HEK293 (cell line): Measurements from ENCODE around the gene LIMK1.

ENCODE experiments used
- CTCF ChIA-PET: fragments of 350-600 bp; formaldehyde crosslinking; extraction: SDS; loops from one replicate; lab custom pipeline; 2021; ENCODE audit warnings: antibody characterized with exemption; lab: Yijun Ruan, JAX
- POLR2A ChIA-PET: fragments of 300-600 bp; formaldehyde crosslinking; extraction: SDS; loops from one replicate; lab custom pipeline; 2020; ENCODE audit warnings: antibody characterized with exemption, inconsistent platforms; lab: Yijun Ruan, JAX
- H3K27ac ChIP-seq: fragments of 200-500 bp; sonication (Bioruptor generic); 2 replicates; pipeline ENCODE4 v1.5.1; 2014; ENCODE audit warnings: low read depth, low read length, control low read depth, inconsistent platforms; ENCODE audit errors: extremely low read depth
- H3K36me3 ChIP-seq, 2 experiments: fragments of 200-500 bp in 1 of 2; sonication (Bioruptor generic) in 1 of 2; 1 replicate in 1 of 2; 2 replicates in 1 of 2; pipeline ENCODE4 v1.5.1; 2014 to 2017; ENCODE audit warnings: inconsistent platforms in 2 of 2, low read length in 2 of 2; ENCODE audit not compliant: control insufficient read depth in 2 of 2, insufficient read depth in 1 of 2
- H3K4me1 ChIP-seq: fragments of 200-500 bp; sonication (Bioruptor generic); 2 replicates; pipeline ENCODE4 v1.5.1; 2014; ENCODE audit warnings: mild to moderate bottlenecking, low read length, inconsistent platforms; ENCODE audit not compliant: control insufficient read depth, insufficient read depth
- H3K4me3 ChIP-seq: 2 replicates; pipeline ENCODE4 v1.5.1; 2011; ENCODE audit warnings: low read depth, mild to moderate bottlenecking, control low read depth, low read length, moderate library complexity
- H3K9me3 ChIP-seq: fragments of 200-500 bp; sonication (Bioruptor generic); 2 replicates; pipeline ENCODE4 v1.5.1; 2014; ENCODE audit warnings: low read depth, low read length, inconsistent platforms; ENCODE audit not compliant: control insufficient read depth, insufficient read depth
- BCL11A ChIP-seq: fragments of 450-650 bp; formaldehyde crosslinking; IDR thresholded peaks from 2 replicates; pipeline ENCODE4 v1.5.1; 2016; ENCODE audit warnings: low read depth, missing biosample characterization, missing genetic modification characterization
- EGR2 ChIP-seq: fragments of 450-650 bp; formaldehyde crosslinking; IDR thresholded peaks from 2 replicates; pipeline ENCODE4 v1.5.1; 2016; ENCODE audit warnings: low read depth, missing biosample characterization, missing genetic modification characterization
- GLI2 ChIP-seq: fragments of 450-650 bp; formaldehyde crosslinking; IDR thresholded peaks from 2 replicates; pipeline ENCODE4; 2017; ENCODE audit warnings: missing biosample characterization, missing genetic modification characterization, low read depth, borderline replicate concordance
- KLF1 ChIP-seq: fragments of 450-650 bp; formaldehyde crosslinking; IDR thresholded peaks from 2 replicates; pipeline ENCODE4 v1.5.1; 2016; ENCODE audit warnings: missing biosample characterization, missing genetic modification characterization
- OSR2 ChIP-seq: fragments of 450-650 bp; formaldehyde crosslinking; IDR thresholded peaks from 2 replicates; pipeline ENCODE4 v1.5.1; 2016; ENCODE audit warnings: missing biosample characterization, missing genetic modification characterization
- OVOL3 ChIP-seq: fragments of 450-650 bp; formaldehyde crosslinking; IDR thresholded peaks from 2 replicates; pipeline ENCODE4 v1.5.1; 2016; ENCODE audit warnings: missing biosample characterization, missing genetic modification characterization
- SETDB1 ChIP-seq: IDR thresholded peaks from one replicate; pipeline ENCODE4 v1.6.1; 2017; ENCODE audit warnings: mild to moderate bottlenecking, low read length, moderate library complexity, mixed read lengths; ENCODE audit not compliant: insufficient read length
- ZFHX2 ChIP-seq: fragments of 450-650 bp; formaldehyde crosslinking; conservative IDR thresholded peaks from 2 replicates; pipeline ENCODE4 v1.5.1; 2016; ENCODE audit warnings: missing biosample characterization, missing genetic modification characterization
- ZIC2 ChIP-seq: fragments of 450-650 bp; formaldehyde crosslinking; IDR thresholded peaks from 2 replicates; pipeline ENCODE4 v1.5.1; 2016; ENCODE audit warnings: missing biosample characterization, missing genetic modification characterization
- ZNF404 ChIP-seq: fragments of 450-650 bp; formaldehyde crosslinking; IDR thresholded peaks from 2 replicates; pipeline ENCODE4 v1.5.1; 2017; ENCODE audit warnings: missing biosample characterization, missing genetic modification characterization
- ZNF426 ChIP-seq: fragments of 450-650 bp; formaldehyde crosslinking; IDR thresholded peaks from 2 replicates; pipeline ENCODE4 v1.5.1; 2017; ENCODE audit warnings: missing biosample characterization, missing genetic modification characterization, mild to moderate bottlenecking, inconsistent platforms, moderate library complexity
- ZNF514 ChIP-seq: fragments of 450-650 bp; formaldehyde crosslinking; IDR thresholded peaks from 2 replicates; pipeline ENCODE4 v1.5.1; 2016; ENCODE audit warnings: missing biosample characterization, missing genetic modification characterization
- ZNF521 ChIP-seq: fragments of 450-650 bp; formaldehyde crosslinking; IDR thresholded peaks from 2 replicates; pipeline ENCODE4 v1.5.1; 2017; ENCODE audit warnings: missing biosample characterization, mild to moderate bottlenecking, missing genetic modification characterization
- ZNF549 ChIP-seq: fragments of 450-650 bp; IDR thresholded peaks from 2 replicates; pipeline ENCODE4 v1.5.1; 2018; ENCODE audit warnings: missing biosample characterization, missing genetic modification characterization, mild to moderate bottlenecking, inconsistent platforms, moderate library complexity
- ZNF558 ChIP-seq: fragments of 450-650 bp; formaldehyde crosslinking; IDR thresholded peaks from 2 replicates; pipeline ENCODE4 v1.5.1; 2016; ENCODE audit warnings: missing biosample characterization, missing genetic modification characterization
- ZNF624 ChIP-seq: fragments of 450-650 bp; formaldehyde crosslinking; IDR thresholded peaks from 2 replicates; pipeline ENCODE4 v1.5.1; 2017; ENCODE audit warnings: missing biosample characterization, missing genetic modification characterization
- ZNF629 ChIP-seq: fragments of 450-650 bp; formaldehyde crosslinking; IDR thresholded peaks from 2 replicates; pipeline ENCODE4 v1.5.1; 2017; ENCODE audit warnings: missing biosample characterization, missing genetic modification characterization
- ZNF660 ChIP-seq: fragments of 450-650 bp; IDR thresholded peaks from 2 replicates; pipeline ENCODE4 v1.5.1; 2018; ENCODE audit warnings: missing biosample characterization, mild to moderate bottlenecking, missing genetic modification characterization
- ZNF664 ChIP-seq: fragments of 450-650 bp; formaldehyde crosslinking; IDR thresholded peaks from 2 replicates; pipeline ENCODE4 v1.5.1; 2016; ENCODE audit warnings: missing biosample characterization, missing genetic modification characterization
- ZNF701 ChIP-seq: fragments of 450-650 bp; formaldehyde crosslinking; IDR thresholded peaks from 2 replicates; pipeline ENCODE4 v1.5.1; 2016; ENCODE audit warnings: missing biosample characterization, missing genetic modification characterization
- ZNF777 ChIP-seq: fragments of 450-650 bp; formaldehyde crosslinking; IDR thresholded peaks from 2 replicates; pipeline ENCODE4 v1.5.1; 2017; ENCODE audit warnings: missing biosample characterization, missing genetic modification characterization, borderline replicate concordance
- ZNF785 ChIP-seq: fragments of 450-650 bp; formaldehyde crosslinking; IDR thresholded peaks from 2 replicates; pipeline ENCODE4 v1.5.1; 2016; ENCODE audit warnings: missing biosample characterization, missing genetic modification characterization
- ZNF791 ChIP-seq: fragments of 450-650 bp; formaldehyde crosslinking; IDR thresholded peaks from 2 replicates; pipeline ENCODE4 v1.5.1; 2016; ENCODE audit warnings: missing biosample characterization, missing genetic modification characterization
- ZNF843 ChIP-seq: fragments of 450-650 bp; formaldehyde crosslinking; IDR thresholded peaks from 2 replicates; pipeline ENCODE4 v1.5.1; 2016; ENCODE audit warnings: missing biosample characterization, missing genetic modification characterization
- ZSCAN16 ChIP-seq: fragments of 450-650 bp; formaldehyde crosslinking; IDR thresholded peaks from 2 replicates; pipeline ENCODE4 v1.5.1; 2016; ENCODE audit warnings: missing biosample characterization, missing genetic modification characterization
- ZSCAN30 ChIP-seq: fragments of 450-650 bp; IDR thresholded peaks from 2 replicates; pipeline ENCODE4 v1.5.1; 2018; ENCODE audit warnings: missing biosample characterization, mild to moderate bottlenecking, missing genetic modification characterization, moderate library complexity
- TF ChIP-seq, protein P1 (sequence below): fragments of 450-650 bp; formaldehyde crosslinking; conservative IDR thresholded peaks from 2 replicates; pipeline ENCODE4 v1.5.1; 2016; ENCODE audit warnings: low read depth, missing biosample characterization, missing genetic modification characterization
- TF ChIP-seq, protein P2 (sequence below): fragments of 450-650 bp; formaldehyde crosslinking; IDR thresholded peaks from 2 replicates; pipeline ENCODE4 v1.5.1; 2017; ENCODE audit warnings: missing biosample characterization, missing genetic modification characterization
- TF ChIP-seq, protein P3 (sequence below): sonication (generic); formaldehyde crosslinking; IDR thresholded peaks from 2 replicates; pipeline ENCODE4 v1.8.1; 2022; ENCODE audit warnings: mild to moderate bottlenecking, moderate library complexity, missing genetic modification reagents

Gene LIMK1

DNA sequence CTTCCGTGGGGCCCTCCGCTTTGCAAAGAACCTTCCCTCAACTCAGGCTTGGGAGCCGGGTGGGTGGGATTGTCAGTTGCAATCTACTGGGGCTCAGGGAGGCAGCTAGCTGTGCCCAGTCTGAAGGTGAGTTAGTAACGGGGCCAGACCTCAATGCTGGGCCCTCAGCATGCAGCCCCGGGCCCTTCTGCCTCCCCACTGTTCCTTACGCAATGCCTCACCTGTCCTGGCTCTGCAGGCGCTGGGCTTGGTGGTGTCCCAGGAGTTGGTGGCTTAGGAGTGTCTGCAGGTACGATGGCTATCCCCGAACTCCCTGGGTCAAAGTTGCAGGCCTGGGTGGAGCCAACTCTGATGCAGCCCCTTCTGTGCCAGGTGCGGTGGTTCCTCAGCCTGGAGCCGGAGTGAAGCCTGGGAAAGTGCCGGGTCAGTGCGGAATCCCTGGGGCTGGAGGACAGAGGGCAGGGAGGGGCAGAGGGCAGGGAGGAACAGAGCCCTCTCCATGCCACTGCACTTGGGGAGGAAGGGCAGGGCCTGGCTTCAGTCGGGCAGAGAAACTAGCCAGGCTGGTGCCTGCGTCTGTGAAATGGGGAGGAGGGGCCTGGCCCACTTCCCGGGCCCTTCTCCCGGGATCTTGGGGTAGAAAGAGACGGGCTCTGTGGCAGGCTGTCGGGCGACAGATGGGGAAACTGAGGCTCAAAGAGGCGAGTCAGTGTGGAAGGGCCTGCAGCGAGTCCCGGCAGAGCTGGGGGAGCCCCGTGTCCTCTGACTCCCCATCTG is 40.7 kb upstream of the LIMK1 start (continued):
- TF ChIP-seq, protein P1, sequence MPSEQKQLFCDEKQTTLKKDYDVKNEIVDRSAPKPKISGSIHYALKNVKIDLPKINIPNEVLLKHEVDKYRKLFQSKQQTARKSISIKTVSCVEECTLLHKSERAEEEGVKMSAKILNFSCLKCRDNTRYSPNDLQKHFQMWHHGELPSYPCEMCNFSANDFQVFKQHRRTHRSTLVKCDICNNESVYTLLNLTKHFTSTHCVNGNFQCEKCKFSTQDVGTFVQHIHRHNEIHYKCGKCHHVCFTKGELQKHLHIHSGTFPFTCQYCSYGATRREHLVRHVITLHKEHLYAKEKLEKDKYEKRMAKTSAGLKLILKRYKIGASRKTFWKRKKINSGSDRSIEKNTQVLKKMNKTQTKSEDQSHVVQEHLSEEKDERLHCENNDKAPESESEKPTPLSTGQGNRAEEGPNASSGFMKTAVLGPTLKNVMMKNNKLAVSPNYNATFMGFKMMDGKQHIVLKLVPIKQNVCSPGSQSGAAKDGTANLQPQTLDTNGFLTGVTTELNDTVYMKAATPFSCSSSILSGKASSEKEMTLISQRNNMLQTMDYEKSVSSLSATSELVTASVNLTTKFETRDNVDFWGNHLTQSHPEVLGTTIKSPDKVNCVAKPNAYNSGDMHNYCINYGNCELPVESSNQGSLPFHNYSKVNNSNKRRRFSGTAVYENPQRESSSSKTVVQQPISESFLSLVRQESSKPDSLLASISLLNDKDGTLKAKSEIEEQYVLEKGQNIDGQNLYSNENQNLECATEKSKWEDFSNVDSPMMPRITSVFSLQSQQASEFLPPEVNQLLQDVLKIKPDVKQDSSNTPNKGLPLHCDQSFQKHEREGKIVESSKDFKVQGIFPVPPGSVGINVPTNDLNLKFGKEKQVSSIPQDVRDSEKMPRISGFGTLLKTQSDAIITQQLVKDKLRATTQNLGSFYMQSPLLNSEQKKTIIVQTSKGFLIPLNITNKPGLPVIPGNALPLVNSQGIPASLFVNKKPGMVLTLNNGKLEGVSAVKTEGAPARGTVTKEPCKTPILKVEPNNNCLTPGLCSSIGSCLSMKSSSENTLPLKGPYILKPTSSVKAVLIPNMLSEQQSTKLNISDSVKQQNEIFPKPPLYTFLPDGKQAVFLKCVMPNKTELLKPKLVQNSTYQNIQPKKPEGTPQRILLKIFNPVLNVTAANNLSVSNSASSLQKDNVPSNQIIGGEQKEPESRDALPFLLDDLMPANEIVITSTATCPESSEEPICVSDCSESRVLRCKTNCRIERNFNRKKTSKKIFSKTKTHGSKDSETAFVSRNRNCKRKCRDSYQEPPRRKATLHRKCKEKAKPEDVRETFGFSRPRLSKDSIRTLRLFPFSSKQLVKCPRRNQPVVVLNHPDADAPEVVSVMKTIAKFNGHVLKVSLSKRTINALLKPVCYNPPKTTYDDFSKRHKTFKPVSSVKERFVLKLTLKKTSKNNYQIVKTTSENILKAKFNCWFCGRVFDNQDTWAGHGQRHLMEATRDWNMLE (tag by site-specific recombination): no peak
- TF ChIP-seq ZNF660 (tag by site-specific recombination): no peak
- TF ChIP-seq ZNF785 (tag by site-specific recombination): no peak
- TF ChIP-seq BCL11A (tag by site-specific recombination): no peak
- TF ChIP-seq OVOL3: no peak
- no peak for TF ChIP-seq ZNF549
- no peak for TF ChIP-seq SETDB1
- TF ChIP-seq ZSCAN30: no peak
- TF ChIP-seq ZNF777 (tag by site-specific recombination): no peak
- no peak for TF ChIP-seq ZNF629
- TF ChIP-seq, protein P2, sequence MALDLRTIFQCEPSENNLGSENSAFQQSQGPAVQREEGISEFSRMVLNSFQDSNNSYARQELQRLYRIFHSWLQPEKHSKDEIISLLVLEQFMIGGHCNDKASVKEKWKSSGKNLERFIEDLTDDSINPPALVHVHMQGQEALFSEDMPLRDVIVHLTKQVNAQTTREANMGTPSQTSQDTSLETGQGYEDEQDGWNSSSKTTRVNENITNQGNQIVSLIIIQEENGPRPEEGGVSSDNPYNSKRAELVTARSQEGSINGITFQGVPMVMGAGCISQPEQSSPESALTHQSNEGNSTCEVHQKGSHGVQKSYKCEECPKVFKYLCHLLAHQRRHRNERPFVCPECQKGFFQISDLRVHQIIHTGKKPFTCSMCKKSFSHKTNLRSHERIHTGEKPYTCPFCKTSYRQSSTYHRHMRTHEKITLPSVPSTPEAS (tag by site-specific recombination): no peak
- TF ChIP-seq, protein P3, sequence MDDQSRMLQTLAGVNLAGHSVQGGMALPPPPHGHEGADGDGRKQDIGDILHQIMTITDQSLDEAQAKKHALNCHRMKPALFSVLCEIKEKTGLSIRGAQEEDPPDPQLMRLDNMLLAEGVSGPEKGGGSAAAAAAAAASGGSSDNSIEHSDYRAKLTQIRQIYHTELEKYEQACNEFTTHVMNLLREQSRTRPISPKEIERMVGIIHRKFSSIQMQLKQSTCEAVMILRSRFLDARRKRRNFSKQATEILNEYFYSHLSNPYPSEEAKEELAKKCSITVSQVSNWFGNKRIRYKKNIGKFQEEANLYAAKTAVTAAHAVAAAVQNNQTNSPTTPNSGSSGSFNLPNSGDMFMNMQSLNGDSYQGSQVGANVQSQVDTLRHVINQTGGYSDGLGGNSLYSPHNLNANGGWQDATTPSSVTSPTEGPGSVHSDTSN (CRISPR knock-in tag): no peak
- no peak for TF ChIP-seq OSR2 (tag by site-specific recombination)
- TF ChIP-seq, all 188 proteins: peak for 0

DNA sequence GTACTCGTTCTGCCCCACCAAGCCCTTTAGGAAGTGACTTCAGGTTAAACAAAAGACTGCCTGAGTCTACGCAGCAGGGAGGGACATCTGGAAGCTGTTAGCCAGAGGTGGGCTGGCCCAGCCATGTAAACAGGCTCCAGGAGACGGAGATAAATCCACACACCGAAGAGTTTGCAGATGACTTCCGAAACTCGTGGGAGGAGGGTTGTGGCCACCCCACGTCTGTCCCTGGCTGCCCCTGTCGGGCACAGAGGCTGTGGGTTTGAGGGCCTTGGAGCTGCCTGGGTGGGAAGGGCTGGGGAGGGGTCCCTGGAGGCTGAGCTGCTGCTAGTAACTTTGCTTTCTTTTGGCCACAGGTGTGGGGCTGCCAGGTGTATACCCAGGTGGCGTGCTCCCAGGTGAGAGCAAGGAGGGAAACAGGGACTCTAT is 40.1 kb upstream of the LIMK1 start:
- Histone ChIP-seq H3K9me3 (no peaks in the 10 kb centered on the region), H3K4me1 (no peaks in the 10 kb centered on the region), H3K27ac (no peak overlapping the region), H3K4me3 (no peak overlapping the region), H3K36me3 (no peaks in the 10 kb centered on the region)
- ChIA-PET POLR2A (no interaction called here), CTCF (interaction anchor here (0.6 to 2.9 kb wide), 4 partner anchors 10 to 253 kb away, joined by 3 to 16 read pairs (median 4); no protein-coding TSS in a partner anchor)
- TF ChIP-seq ZNF404 (tag by site-specific recombination): no peak
- TF ChIP-seq ZNF426 (tag by site-specific recombination): no peak
- TF ChIP-seq ZFHX2 (tag by site-specific recombination): peak; percentile 21; the same call in 1 of the 2 replicates
- no peak for TF ChIP-seq ZSCAN16 (tag by site-specific recombination)
- TF ChIP-seq ZNF514 (tag by site-specific recombination): no peak
- TF ChIP-seq ZNF624 (tag by site-specific recombination): no peak
- TF ChIP-seq GLI2 (tag by site-specific recombination): no peak
- no peak for TF ChIP-seq ZNF701
- TF ChIP-seq ZIC2 (tag by site-specific recombination): 0 out of 2 replicates have a peak, but pooled peaks have one; percentile 45
- TF ChIP-seq ZNF777 (tag by site-specific recombination): no peak
- no peak for TF ChIP-seq ZNF843
- TF ChIP-seq EGR2 (tag by site-specific recombination): 0 out of 2 replicates have a peak, but pooled peaks have one; percentile 15
- TF ChIP-seq ZNF664 (tag by site-specific recombination): no peak
- no peak for TF ChIP-seq ZNF558
- no peak for TF ChIP-seq KLF1 (tag by site-specific recombination)
- TF ChIP-seq ZNF521 (tag by site-specific recombination): no peak
- no peak for TF ChIP-seq ZNF791 (tag by site-specific recombination)
